ENCODE results near the gene PLAU.

PLAU gene

DNA sequence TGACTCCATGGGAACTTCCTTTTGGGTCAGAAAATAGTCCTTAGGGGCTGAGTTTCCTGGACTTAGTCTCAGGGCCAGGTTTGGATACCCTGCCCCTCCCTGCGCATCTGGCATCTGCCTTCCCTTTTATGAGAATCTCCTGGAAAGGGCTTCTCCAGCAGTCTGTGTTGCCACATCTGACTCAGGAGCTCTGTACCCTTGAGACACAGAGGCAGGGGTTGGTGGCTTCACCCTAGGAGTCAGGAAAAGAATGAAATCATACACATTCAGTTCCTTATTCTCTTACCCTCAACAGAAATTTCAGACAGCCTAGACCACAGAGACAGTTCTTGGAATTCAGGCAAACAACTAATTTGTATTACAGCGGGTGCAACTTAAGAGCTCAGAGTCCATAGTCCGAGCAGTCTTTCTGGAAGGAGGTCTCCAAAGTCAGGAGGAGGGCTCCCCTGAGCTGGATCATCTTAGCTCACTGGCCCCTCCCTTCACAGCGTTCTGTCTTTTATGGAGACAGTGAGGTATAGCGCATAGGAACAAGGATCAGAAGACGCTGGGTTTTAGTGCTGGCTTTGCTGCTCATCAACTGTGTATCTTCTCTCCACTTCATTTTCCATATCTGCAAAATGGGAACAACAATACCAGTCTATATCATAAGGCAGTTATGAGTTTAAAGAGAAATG, 3.0 kb upstream of the PLAU start:
- TF ChIP-seq, protein P1, sequence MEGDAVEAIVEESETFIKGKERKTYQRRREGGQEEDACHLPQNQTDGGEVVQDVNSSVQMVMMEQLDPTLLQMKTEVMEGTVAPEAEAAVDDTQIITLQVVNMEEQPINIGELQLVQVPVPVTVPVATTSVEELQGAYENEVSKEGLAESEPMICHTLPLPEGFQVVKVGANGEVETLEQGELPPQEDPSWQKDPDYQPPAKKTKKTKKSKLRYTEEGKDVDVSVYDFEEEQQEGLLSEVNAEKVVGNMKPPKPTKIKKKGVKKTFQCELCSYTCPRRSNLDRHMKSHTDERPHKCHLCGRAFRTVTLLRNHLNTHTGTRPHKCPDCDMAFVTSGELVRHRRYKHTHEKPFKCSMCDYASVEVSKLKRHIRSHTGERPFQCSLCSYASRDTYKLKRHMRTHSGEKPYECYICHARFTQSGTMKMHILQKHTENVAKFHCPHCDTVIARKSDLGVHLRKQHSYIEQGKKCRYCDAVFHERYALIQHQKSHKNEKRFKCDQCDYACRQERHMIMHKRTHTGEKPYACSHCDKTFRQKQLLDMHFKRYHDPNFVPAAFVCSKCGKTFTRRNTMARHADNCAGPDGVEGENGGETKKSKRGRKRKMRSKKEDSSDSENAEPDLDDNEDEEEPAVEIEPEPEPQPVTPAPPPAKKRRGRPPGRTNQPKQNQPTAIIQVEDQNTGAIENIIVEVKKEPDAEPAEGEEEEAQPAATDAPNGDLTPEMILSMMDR (IDR thresholded peaks at IDR 0.05): no peak
- H3K4me3 ChIP-seq: no peak overlapping the region
- peak overlapping the region; percentile 83 to 85 for H3K27ac ChIP-seq
- no peak for DNase-seq (ENCODE audit: low spot score)

DNA sequence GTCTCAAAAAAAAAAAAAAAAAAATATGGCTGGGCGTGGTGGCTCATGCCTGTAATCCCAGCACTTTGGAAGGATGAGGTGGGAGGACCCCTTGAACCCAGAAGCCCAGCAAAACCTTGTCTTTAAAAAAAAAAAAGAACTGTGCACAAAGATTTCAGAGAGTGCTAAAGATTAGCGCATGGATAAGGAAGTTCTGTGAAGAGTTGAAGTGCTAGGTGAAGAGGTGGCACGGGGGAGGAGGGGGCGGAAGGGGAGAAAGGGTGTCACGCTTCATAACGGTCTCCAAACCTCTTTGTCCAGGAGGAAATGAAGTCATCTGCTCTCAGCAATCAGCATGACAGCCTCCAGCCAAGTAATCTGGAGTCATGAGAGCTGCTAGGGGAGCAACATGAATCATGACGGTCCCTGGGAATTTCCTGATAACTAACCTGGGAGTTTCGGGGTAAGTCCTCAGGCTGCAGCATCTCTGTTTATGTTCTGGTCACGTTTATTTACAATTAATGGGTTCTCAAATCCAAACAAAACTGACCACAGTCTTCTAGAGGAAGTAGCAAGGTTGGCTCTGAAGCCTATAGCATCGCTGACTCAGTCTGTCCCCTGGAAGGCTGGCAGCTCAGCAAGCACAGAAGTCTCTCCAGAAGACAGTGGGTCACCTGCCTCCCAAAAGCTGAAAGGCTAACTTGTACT, 1.9 kb upstream of the PLAU start:
- TF ChIP-seq, protein P1 (IDR thresholded peaks at IDR 0.05): no peak
- peak overlapping the region; percentile 24 to 46 for H3K27ac ChIP-seq
- DNase-seq (ENCODE audit: low spot score): no peak
- H3K4me3 ChIP-seq: no peak overlapping the region

DNA sequence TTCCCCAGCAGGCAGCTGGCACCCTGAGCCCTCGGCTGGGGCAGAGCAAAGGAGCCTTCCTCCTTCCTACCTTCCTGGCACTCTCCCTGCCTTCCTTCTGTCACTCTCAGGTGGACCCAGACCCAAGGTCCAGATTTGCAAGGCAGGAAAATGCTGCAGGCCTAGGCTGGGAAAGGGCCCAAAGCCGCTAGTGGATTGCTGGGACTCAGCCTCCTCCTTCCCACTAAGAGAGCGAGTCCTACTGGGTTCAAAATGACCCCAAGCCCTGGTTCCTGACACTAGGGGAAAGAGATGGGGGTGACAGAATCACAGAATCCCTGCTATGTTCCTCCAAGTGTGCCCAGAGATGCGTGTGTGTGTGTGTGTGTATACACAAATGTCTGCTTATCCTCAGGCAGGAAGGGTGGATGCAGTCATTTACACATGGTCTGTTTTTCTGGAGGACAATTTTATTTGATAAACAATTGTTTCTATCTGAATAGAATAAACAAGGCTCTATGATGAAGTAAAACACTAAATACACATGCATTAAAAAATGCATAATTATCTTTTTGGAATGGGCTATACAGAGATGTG, 1.3 kb upstream of the PLAU start:
- no peak overlapping the region for H3K4me3 ChIP-seq
- TF ChIP-seq, protein P1 (IDR thresholded peaks at IDR 0.05): no peak

DNA sequence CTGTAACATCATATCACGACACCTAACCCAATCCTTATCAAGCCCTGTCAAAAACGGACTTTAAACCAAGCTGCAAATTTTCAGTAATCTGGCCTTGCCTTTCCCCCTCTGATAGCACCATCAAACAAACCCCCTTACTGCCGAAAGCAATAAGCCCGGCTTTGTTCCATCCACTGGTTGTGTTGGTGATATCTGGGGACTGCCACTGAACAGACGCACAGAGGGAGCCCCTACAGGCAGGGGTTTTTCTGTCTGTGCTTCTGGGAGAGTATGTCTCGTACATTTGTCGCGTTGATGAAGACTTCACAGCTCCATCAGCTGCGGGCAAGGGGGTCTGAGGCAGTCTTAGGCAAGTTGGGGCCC, 550 bp upstream of the PLAU start:
- TF ChIP-seq, protein P1 (IDR thresholded peaks at IDR 0.05): no peak
- no peak for DNase-seq (ENCODE audit: low spot score)
- H3K4me3 ChIP-seq: peak overlapping the region; percentile 89
- H3K27ac ChIP-seq: peak overlapping the region in 1 of 2 donors; percentile 84

More for the DNA sequence above, 1.3 kb upstream of the PLAU start:
- no peak for DNase-seq (ENCODE audit: low spot score)
- H3K27ac ChIP-seq: peak overlapping the region; percentile 24 to 46

DNA sequence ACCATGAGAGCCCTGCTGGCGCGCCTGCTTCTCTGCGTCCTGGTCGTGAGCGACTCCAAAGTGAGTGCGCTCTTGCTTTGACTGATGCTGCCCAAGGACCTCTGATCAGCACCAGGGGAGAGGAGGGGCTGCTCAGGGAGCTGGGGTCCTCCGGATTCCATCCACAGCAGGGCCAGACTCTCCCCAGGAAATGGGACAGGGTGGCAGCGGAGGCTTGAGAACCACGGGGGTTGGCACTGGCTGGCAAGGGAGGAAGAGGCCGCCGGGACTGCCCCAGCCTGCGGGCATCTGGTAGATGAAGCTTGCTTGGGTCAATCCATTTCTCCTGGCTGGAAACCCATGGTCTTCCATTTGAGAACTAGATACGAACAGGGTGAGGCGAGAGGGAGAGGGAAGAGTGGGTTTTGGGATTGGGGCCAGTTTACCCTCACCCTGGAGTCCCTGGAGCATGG, 647 bp downstream of the PLAU start:
- no peak for DNase-seq (ENCODE audit: low spot score)
- TF ChIP-seq, protein P1 (IDR thresholded peaks at IDR 0.05): no peak
- Histone ChIP-seq H3K4me3 (peak overlapping the region; percentile 89), H3K27ac (peak overlapping the region; percentile 29 to 84)

DNA sequence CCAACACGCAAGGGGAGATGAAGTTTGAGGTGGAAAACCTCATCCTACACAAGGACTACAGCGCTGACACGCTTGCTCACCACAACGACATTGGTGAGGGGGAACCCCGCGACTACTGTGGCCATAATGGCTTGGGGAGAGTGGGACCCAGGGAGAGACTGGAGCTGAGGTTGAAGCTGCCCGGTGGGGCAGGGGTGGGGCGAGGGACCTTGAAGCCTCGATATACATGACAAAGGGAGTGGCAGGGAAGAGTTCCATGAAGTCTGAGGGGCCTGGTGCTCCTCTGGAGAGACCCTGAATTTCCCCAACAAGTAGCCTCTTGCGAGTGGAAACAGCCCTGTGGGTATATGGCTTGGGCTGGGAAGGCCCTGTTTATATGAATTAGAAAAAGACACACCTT, 3.1 kb downstream of the PLAU start:
- no peak for DNase-seq (ENCODE audit: low spot score)
- no peak overlapping the region for H3K27ac ChIP-seq
- H3K4me3 ChIP-seq: no peak overlapping the region
- TF ChIP-seq, protein P1 (IDR thresholded peaks at IDR 0.05): no peak

Measured in coronary artery (tissue), 2 donors.